ENCODE results near the gene KPNA6. TPM values are rescaled to one million over a fixed set of nuclear protein-coding genes. Genes with fewer than 3 reads are reported as not detected.

The KPNA6 gene
- total and polyA plus RNA-seq, 2 of the 4 experiments (the other 2 are of a cell fraction), result 27.0 to 50.7 TPM

- POLR2A ChIA-PET (ENCODE audit: unreplicated experiment), result no interaction called here
- ATAC-seq (ENCODE audit: low read depth), result peak; percentile 78
- DNase-seq, result peak; percentile 75
Measured at GRCh38 chr1:32100807-32101708, 6.8 kb upstream of the KPNA6 start.

More at GRCh38 chr1:32100807-32101708, 6.8 kb upstream of the KPNA6 start:
- Histone ChIP-seq H4K91ac (ENCODE audit: insufficient read depth, low read depth, low read length) (peak overlapping the region; percentile 72), H4K5ac (ENCODE audit: low read depth, low read length) (peak overlapping the region; percentile 78), H3K27ac (ENCODE audit: insufficient read depth, low read length) (peak overlapping the region; percentile 73), H2BK120ac (ENCODE audit: low read depth, low read length) (peak overlapping the region; percentile 88), H3K23ac (ENCODE audit: low read depth, low read length) (peak overlapping the region; percentile 81; the same call in 1 of the 2 replicates), H3K14ac (replicated peaks; ENCODE audit: low read depth, low read length) (peak overlapping the region; percentile 91), H3K36me3 (ENCODE audit: control insufficient read depth, insufficient read depth, low read length) (peaks cover 27% of the 10 kb centered on the region), H3K4me1 (ENCODE audit: control insufficient read depth, insufficient read depth, low read length) (peaks cover 11% of the 10 kb centered on the region), H2BK20ac (ENCODE audit: low read depth, low read length) (peak overlapping the region; percentile 93), H2AK5ac (ENCODE audit: low read depth, low read length) (peak overlapping the region; percentile 99), H3K9ac (ENCODE audit: low read depth, low read length) (peak overlapping the region; percentile 45; the same call in 1 of the 2 replicates), H3K4me2 (ENCODE audit: low read depth, low read length) (peak overlapping the region; percentile 96), H2AK9ac (replicated peaks; ENCODE audit: low read depth, low read length, poor library complexity) (peak overlapping the region; percentile 88), H3K4ac (ENCODE audit: low read depth, low read length) (peak overlapping the region; percentile 92), H3K4me3 (ENCODE audit: insufficient read depth, low read depth, low read length) (no peak overlapping the region), H2BK15ac (ENCODE audit: low read depth, low read length) (peak overlapping the region; percentile 72; the same call in 2 of the 3 replicates), H3K27me3 (ENCODE audit: control insufficient read depth, insufficient read depth, low read length) (no peaks in the 10 kb centered on the region), H4K8ac (ENCODE audit: low read depth in 2 of 2, low read length in 2 of 2) (peak overlapping the region in 1 of 2 experiments; percentile 75; a peak in 1 of 4 replicates), H3K56ac (ENCODE audit: extremely low read depth, insufficient read depth, low read length) (peak overlapping the region; percentile 16; the same call in 1 of the 2 replicates), H3K79me1 (ENCODE audit: low read depth in 1 of 2, low read length in 2 of 2) (peaks cover 4 to 34% of the 10 kb centered on the region in 2 experiments; a peak in 2 of 4 replicates), H3K9me3 (ENCODE audit: control insufficient read depth, insufficient read depth, low read length) (no peaks in the 10 kb centered on the region), H3K18ac (ENCODE audit: low read depth, low read length) (peak overlapping the region; percentile 94), H2AFZ (replicated peaks; ENCODE audit: low read length, poor library complexity) (no peak overlapping the region), H3K9me1 (ENCODE audit: insufficient read depth, low read length) (peaks cover 15% of the 10 kb centered on the region), H4K20me1 (ENCODE audit: insufficient read depth, low read length) (peaks cover 10% of the 10 kb centered on the region; the same call in 1 of the 2 replicates), H2BK5ac (ENCODE audit: low read depth, low read length, poor library complexity, severe bottlenecking) (peak overlapping the region; percentile 89)
- BruUV-seq (replicated peaks), result no TSS peak
- dilution Hi-C loops (cut with HindIII; ENCODE audit: low sequenced_read_pairs, unreplicated experiment), result no loop called here
- in situ Hi-C loops (cut with MboI; ENCODE audit: low sequenced_read_pairs), result no loop called here
- no CpG with 5 or more reads among the region's 9 CpGs for WGBS, 2 experiments (ENCODE audit: extremely low coverage in 2 of 2, insufficient read length in 1 of 2)
- CTCF ChIA-PET, result interaction anchor here (0.5 kb wide), 1 partner anchor 23 kb away, joined by 3 read pairs; no protein-coding TSS in a partner anchor
- intact Hi-C loops (cut with micrococcal nuclease), result no loop called here
- TF ChIP-seq MXI1 (IDR thresholded peaks at IDR 0.05; ENCODE audit: borderline replicate concordance, low read depth, low read length) (no peak), FOS (IDR thresholded peaks at IDR 0.05; ENCODE audit: low read depth, low read length) (peak; percentile 59; the same call in 1 of the 2 replicates)

All from IMR-90 (cell line).